Measurements from ENCODE around the gene PEG3.

PEG3 gene

GRCh38 chr19:56806639-56807038 is 33.9 kb downstream of the PEG3 start:
- TF ChIP-seq CTCF (IDR thresholded peaks at IDR 0.05) (no peak), ZFX (IDR thresholded peaks at IDR 0.05; ENCODE audit: borderline replicate concordance) (no peak)
- no peak overlapping the region for H3K27ac ChIP-seq

All from 22Rv1 (cell line).